ENCODE results near the gene RPS17.
A peak's percentile ranks its signal among the peaks of the same experiment; 100 is the strongest.

RPS17 gene

DNA sequence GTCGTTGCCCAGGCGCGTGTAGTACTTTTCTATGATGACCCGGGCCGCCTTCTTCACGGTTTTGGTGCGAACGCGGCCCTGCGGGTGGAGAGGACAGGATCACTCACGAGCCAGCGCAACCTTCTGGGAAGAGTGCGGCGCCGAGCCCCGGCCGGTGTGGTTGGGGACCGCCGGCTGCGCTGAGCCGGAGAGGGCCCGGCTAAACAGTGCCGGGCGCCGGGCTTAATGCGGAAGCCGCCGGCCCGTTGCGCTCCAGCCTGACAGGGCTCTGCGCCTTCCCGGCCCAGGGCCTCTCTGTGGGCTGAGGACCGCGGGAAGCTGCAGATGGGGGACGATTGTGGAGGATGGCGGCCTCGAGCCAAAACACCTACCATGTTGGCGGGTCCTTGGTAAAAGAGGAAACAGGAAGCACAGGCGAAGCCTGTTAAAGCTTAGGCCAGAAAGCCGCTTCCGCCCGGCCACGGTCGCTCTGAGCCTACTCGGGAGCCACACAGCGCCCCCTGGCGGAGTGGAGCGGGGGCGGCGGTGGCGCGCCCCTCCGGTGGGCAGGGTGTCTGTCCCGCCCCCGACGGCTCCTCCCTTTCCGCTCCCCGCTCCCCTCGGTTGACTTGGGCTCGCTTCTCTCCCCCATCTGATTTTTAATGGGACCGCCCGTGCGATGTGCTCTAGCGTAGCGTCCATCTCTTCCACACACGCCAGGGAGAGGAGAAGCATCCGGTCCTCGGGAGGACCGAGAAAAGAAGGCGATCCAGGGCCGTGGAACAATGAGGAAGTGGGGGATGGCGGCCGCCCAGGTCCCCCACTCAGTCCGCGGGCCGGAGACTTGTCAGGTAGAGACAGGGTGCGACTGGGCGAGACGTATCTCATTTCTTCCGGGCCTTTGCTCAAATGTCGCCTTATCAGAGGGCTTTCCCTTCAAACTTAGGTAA lies at the start of gene RPS17:
RPS17 (minus strand) TSS at position 403 of the 929 bp plus-strand sequence; CDS start at position 374, 29 bp downstream.
- peak; percentile 99 for DNase-seq (ENCODE audit: low spot score)

DNA sequence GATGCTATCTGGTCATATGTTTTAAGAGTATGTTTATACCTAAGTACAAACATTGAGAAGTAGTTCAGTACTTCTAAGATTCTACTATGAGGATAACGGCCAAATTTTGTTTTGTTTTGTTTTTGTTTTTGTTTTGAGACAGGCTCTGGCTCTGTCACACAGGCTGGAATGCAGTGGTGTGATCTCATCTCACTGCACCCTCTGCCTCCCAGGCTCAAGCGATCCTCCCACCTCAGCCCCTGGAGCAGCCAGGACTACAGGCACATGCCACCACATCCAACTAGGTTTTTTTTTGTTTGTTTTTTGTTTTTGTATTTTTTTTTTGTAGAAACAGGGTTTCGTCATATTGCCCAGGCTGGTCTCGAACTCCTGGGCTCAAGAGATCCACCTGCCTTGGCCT lies 47.5 kb upstream of the RPS17 start:
- no peak for DNase-seq (ENCODE audit: low spot score)

DNA sequence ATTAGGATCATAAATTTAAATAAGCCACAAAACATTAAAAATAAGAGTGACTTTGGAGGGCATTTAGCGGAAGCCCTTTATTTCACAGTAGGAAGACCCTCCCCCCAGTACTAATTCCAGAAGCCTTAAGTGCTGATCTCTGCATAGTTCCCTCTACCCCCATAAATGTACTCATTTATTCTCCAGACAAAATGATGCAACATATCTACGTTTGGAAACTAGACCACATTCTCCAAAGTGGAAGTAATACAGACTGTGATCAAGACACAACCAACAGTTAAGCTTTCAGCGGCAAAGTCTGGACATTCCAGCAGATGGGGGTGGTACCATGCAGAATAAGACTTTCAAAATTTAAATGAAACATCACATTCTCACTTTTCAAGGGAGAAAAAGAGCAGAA lies 44.8 kb upstream of the RPS17 start:
- no peak for DNase-seq (ENCODE audit: low spot score)

DNA sequence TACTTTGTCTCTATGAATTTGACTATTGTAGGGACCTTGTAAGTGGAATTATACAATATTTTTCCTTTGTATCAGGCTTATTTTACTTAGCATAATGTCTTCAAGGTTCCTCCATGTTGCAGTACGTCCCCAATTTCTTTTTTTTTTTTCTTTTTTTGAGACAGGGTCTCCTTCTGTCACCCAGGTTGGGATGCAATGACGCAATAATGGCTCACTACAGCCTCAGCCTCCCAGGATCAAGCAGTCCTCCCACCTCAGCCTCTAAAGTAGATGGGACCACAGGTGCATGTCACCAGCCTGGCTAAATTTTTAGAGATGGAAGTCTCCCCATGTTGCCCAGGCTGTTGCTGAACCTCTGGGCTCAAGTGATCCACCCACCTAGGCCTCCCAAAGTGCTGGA lies 40.5 kb upstream of the RPS17 start:
- no peak for DNase-seq (ENCODE audit: low spot score)

DNA sequence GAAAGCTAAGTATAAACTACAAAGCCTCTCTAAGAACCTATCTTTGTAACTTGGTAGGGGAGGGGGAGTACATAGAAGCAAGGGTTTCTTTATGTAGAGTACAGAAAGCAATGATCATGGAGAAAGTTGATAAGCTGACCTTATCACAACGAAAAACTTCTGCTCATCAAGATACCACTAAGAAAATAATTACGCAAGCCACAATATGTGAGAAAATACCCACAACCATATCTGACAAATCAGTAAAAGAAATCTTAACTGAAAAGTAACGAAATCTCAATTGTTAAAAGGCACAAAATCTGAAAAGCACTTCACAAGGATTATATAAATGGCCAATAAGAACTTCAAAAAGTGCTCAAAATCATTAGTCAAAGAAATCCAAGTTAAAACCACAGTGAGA lies 35.1 kb upstream of the RPS17 start:
- DNase-seq (ENCODE audit: low spot score) = no peak

DNA sequence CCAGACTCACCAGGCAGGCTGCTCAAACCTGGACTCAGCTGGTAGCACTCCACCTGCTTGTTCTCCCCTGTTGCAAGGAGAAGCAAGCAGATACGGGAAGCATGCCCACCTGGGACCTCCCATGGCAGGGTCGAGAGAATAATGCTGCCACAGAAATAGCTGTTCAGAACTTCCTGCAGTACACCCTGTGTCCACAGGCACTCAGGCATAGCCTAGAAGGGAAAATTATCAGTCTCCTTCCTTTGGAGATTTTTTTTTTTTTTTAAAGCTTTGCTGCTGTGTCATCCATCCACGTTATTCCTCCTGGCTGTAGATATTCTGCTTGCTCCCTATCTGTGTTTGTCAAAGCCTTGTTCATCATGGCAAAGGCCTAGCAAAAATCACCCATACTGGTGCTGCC lies 32.7 kb upstream of the RPS17 start:
- DNase-seq (ENCODE audit: low spot score) = peak; percentile 31

DNA sequence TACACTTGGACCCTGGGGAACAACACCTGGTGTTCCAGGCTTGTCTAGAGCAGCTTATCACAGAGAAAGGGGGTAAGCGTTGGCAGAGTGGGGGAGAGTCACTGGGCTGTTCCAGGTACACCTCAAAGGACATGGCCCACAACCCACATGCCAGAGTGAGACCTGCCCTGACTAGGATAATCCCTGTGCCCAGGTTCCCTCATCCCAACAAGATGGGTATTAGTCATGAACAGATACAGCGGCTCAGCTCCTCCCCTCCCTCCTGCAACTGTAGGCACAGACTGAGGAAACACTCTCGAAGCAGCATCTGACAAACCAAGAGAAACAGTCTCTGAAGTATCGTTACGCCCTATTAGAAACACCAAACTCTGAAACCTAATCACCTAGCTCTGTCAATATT lies 32.1 kb upstream of the RPS17 start:
- DNase-seq (ENCODE audit: low spot score) = peak; percentile 43

DNA sequence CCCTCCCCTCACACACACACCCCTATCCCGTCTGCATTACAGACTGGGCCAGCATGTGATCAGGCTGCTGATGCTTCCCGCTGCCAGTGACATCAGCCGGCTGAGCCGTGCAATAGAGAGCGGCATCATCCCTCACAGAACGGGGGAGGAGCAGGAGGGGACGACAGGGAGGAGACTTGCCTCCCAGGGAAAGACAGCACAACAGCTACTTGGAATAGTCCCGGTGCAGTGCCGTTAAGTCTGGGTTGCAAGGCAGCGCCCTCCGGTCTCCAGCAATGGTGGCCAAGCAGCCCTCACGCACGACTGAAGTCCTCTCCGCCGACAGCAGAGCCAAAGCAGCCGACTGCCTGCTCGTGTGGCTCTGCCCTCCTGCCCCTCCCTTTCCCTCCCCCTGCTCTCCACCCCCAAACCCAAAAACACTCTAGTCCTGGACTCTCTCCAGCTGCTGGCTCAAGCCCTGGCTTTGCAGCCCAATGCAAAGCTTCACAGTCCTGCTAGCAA lies 31.5 kb upstream of the RPS17 start:
- DNase-seq (ENCODE audit: low spot score) = peak; percentile 76

DNA sequence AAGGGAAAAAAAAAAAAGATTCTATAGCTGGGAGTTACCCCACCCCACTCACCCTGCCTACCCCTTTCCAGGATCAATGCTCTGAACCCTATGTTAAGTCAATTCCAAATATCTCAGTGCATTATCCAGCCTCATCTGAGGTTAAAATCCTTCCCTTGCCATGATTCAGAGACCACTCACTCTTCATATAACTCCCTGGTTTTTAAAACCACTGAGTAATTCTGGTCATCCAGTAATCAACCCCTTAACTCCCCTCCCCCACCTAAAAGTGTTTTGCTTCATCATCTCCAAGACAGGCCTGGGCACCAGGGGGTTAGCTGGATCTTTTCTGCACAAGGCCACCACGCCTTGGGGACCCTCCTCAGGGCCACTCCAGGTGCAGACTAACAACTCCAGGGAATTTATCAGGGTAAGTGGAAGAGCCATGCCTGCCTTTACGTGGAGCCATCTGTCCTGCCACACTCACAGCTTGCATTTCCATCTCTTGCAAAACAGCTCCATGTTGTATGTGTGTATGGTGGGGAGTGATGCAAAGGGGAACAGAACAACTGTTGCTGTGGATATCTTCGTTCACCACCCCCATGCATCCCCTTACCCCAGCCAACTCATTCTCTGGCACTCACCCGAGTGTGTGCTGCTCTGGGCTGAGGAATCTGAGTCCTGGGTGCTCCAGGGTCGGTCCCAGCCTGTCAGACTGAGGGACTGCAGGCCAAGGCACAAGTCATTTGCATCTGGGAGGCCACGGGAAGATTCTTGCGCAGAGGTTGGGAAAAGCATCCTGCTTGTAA lies 30.7 kb upstream of the RPS17 start:
- peak; percentile 30 for DNase-seq (ENCODE audit: low spot score)

DNA sequence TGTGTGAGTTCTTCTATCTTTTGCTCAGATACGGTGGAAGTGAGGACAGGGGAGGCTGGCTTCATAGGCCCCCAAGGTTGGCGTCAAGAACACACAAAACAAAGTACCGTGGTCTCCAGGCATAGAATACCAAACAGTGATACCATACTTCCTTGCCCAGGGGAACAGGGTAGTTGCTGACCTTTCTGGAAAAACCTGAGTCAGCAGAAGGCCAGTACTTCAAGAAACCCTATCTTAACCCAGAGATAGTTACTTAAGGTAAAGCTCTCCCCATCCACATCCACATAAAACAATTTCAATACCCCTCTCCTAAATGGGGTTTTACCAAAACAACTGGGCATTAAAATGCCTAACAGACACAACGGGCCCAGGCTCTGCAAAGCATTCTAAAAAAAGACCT lies 29.6 kb upstream of the RPS17 start:
- DNase-seq (ENCODE audit: low spot score) = no peak

DNA sequence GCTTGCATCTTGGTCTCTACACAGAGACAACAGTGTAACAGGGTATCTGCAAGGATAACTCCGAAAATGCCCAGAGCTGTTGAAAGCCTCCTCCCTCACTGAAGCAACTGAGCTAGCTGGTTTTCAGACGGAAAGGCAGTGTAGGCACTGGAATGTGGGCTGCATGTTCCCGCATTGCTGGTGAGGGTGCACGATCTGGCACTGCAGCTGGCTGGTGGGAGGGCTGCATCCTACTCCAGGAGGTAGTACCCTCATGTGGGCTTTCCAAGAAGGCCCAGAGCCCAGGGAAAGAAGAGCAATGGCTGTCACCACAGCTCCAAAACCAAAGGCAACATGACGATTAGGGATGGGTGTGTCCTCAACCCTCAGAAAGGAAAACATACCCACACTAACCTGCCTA lies 28.7 kb upstream of the RPS17 start:
- DNase-seq (ENCODE audit: low spot score) = no peak

DNA sequence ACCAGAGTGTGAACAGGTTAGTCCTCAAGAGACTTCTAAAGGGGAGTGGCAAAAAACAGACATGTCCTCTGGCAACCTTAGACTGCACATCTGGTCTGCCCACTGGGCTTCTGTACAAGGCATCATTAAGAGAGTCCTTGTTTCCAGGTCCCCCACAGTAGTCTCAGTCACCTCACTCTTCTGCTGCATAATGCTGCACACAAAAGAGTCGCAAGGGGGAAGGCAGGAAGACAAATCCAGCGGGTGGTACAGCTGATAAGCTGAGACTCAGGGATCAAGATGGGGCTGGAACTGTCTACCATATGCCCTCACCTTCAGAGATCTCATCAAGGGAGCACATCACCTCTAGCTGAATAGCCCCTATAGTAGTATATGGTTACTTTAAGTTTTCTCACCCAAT lies 27.4 kb upstream of the RPS17 start:
- no peak for DNase-seq (ENCODE audit: low spot score)

DNA sequence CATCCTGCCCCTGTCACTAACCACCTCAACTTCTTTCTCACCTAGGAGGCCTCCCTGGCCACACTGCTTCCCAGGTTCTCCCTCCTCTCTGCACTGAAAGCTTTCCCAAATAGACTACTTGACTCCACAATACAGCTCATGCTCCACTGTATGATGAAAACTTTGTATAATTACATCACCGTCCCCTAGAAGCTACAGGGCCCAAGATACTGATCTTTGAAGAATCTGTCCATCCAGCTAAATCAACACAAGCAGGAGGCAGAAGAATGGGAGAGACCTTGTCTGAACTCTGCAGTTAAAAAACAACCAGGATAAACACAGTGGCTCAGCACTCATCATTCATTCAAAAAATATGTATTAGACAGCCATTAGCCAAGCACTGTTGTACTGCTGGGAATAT lies 26.4 kb upstream of the RPS17 start:
- DNase-seq (ENCODE audit: low spot score) = no peak

DNA sequence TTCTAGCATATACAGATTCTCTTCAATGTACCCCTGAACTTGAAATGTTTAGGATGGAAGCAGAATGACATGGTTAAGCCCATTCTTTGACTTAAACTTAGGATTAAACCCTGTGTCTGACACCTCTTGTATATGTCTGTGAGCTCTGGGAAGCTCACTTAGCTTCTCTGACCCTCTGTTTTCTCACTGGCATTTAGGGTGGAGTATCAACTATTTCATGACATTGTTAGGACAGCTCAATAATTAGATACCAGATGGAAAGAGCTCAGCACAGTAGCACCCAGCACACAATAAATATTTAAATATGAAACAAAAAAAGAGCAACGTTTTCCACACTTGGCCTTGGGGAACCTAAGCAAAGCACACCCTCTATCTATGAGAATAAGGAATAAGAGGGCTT lies 18.2 kb upstream of the RPS17 start:
- no peak for DNase-seq (ENCODE audit: low spot score)

DNA sequence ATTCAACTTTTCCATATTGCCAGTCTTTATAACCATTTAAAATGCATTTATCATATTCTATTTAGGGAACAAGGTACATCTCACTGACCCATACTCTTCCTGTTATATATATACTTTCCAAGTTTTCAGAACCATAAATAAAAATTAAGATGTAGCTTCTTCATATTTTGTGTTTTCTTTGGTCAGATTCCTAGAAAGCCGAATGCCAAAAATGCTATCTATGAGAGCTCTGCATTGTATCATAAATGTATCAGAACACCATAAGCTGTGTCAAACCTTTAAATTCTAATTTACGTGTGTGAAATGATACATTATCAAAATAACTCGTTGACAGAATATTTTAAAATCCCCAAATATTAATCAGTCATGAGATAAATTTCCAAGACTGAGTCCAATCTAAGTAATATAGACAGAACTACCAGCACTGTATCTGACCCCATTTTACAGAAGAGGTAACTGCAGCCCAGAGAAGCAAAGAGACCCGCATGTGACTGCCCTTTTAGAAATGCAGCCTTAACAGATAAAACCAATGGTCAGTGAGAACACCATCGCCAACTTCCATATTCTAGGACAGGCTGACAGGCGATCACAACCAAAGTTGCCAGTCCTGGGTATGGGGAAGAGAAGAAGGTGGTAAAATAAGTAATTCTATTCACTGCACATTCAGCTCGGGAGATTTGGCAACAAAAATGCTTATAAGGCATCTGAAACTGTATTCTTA lies 16.2 kb upstream of the RPS17 start:
- no peak for DNase-seq (ENCODE audit: low spot score)

DNA sequence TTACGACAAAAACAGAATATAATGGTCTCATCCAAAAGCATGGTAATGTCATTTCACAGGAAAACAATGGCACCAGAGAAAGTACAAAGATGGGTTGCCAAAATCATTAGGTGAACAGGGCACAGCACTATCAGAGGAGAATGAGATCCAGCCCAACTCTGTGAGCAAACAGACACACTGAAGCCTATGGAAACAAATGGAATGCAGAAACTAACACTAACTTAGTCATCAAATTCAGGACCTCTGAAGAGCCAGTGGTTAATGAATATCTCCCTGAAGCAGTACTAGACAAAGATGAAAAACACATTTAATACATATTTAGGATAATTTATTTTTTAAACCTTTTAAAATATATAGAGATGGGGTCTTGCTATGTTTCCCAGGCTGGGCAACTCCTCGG lies 14.6 kb upstream of the RPS17 start:
- DNase-seq (ENCODE audit: low spot score) = no peak

DNA sequence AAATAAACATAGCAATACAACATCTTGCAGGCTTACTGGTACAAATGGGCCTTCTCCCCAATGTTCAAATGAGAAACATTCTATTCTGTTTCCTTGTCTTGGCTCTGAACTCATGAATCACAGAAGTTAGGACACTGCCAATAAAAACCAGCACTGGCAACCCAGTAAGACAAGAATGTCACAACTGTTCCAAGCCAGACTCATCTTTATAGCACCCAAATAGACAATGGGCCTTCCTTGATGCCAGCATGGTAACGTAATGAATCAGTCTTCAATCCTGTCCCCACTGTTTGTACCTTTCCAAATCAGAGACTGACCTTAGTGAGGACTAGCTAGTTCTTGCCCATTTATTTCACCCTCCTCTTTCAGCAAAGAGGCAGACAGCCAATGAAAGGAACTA lies 14.1 kb upstream of the RPS17 start:
- no peak for DNase-seq (ENCODE audit: low spot score)

DNA sequence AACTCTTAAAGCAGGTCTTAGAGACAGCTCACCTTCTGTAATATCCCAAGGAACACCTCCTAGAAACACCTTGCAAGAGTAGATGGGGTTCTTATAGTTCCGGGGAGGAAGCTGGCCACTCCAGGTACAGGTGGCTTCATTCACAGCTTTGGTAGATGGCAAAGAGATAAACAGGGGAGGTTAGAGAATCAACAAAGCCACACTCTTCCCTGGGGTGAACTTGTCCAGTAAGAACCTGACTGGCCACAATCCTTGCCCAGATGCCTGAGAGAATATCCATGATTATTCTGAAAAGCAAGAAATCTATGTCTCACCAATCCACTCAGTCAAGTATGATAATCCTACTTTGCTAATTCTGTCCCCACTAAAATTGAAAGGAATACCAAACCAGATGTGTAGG lies 13.6 kb upstream of the RPS17 start:
- DNase-seq (ENCODE audit: low spot score) = no peak

DNA sequence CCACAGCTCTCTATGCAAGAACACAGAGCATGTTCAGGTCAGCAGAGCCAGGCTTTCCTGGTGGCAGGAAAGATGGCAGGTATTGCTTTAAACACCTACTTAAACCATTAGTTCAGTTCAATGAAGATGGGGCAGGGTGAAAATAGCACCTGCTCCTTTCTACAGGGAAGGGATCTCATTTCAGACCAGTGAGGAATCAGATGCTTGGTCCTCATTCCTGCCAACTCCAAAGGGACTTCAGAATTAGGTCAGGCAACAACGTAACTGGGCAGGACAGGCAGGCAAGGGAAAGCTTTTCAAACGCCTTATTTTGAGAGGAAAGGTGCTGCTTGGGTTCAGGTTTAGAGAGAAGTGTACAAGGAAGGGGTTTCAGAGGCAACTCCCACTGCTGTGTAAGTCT lies 12.6 kb upstream of the RPS17 start:
- no peak for DNase-seq (ENCODE audit: low spot score)

DNA sequence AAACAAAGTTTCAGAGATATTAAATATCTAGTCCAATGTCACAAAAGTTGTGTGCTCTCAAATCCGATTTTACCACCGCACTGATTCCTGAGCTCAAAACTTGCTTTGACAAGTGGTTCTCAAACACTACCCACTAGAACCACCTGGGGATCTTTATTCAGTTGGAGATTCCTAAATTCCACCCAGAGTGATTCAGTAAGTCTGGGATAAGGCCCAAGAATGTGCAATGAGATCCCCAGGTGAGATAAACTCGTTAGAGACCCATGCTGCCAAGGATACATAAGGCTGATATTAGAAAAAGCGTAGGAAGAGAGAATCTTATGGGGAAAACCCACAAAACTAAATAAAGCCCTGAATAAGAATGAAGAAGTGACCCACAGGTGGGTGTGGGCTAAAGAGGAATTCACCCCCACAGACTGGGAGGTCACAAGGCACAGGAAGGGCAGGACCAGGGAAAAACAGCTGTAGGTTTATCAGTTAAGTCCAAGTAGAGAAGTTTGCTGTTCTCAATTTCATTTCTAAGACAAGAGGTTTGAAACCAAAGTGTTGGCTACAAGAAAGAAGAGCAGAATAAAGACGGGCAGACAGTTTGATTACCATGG lies 11.5 kb upstream of the RPS17 start:
- no peak for DNase-seq (ENCODE audit: low spot score)

DNA sequence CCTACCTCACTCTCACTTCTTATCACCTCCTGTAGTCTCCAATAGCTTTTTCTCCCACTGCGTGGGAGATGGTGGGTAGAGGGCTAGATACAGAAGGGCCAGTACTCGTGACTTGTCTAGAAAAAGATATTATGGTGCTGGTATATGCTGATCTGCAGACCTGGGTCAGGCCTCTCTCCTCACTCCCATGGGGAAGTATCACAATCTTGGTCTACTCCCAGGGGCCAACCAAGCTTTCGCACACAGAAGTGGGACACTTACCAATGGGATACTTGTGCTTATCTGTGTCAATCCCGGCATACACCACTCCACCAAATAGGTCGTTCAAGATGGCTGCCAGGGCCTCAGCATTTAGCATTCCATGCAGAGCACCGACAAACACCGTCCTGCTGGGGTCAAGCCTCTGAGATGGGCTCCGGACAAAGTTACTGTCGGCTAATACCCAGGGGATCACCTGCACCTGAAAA lies 9.0 kb upstream of the RPS17 start:
- no peak for DNase-seq (ENCODE audit: low spot score)

DNA sequence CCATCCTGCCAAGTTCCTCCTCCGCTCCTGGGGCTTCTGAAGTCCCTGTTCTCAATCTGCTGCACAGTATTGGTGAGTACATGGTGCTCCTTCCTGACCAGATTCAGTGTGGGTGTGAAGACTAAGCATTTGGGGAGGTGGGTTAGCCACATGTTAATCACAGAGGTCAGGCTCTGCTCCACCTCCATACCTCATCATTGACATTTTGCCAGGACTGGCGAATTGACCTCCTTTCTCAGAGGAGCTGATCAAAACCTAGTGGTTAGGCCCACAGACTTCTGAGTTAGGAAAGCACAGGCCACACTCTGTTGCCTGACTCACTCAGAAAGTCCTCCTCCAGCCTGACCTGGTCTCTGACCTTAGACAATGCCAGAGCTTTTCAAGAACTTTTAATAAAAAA lies 8.4 kb upstream of the RPS17 start:
- no peak for DNase-seq (ENCODE audit: low spot score)

Data from D341Med (cell line).